Lower lobe of right lung (tissue), 2 donors: Measurements from ENCODE around the gene SLC38A4. TPM values are rescaled to one million over a fixed set of nuclear protein-coding genes. Genes with fewer than 3 reads are reported as not detected.

Experiments used
- ATAC-seq, 2 donors: fragments of 200-7000 bp; cut with Tn5 transposase; one replicate each; pipeline ENCODE4 v1.9.1; 2020 to 2022; ENCODE audit warnings: mild to moderate bottlenecking in 2 of 2, moderate library complexity in 2 of 2
- DNase-seq: peaks from one replicate; pipeline ENCODE4 v3.0.0-alpha.2; 2020
- H3K27ac ChIP-seq: fragments of 200-600 bp; one replicate; pipeline ENCODE4 v1.8.0; 2022
- H3K27me3 ChIP-seq: fragments of 200-600 bp; one replicate; pipeline ENCODE4 v1.8.0; 2022; ENCODE audit warnings: low read depth
- H3K36me3 ChIP-seq: fragments of 200-600 bp; one replicate; pipeline ENCODE4 v1.8.0; 2022; ENCODE audit warnings: mild to moderate bottlenecking
- H3K4me1 ChIP-seq: fragments of 200-600 bp; one replicate; pipeline ENCODE4 v1.8.0; 2022
- H3K4me3 ChIP-seq: fragments of 200-600 bp; one replicate; pipeline ENCODE4 v1.8.0; 2022; ENCODE audit warnings: mild to moderate bottlenecking
- H3K9me3 ChIP-seq: fragments of 200-600 bp; one replicate; pipeline ENCODE4 v1.8.0; 2022
- CTCF ChIP-seq: fragments of 200-600 bp; IDR thresholded peaks from one replicate; pipeline ENCODE4 v1.8.0; 2022; ENCODE audit warnings: antibody characterized with exemption, mild to moderate bottlenecking
- intact Hi-C: fragments of 100-400 bp; cut with DNase I; formaldehyde crosslinking; loops from one replicate; pipeline ENCODE4 v1.11.0; 2022
- total RNA-seq: library from RNA; stranded (reverse); fragmentation: NEBNext Ultra II Directional; extraction: Animal tissue kit (Norgen Biotek cat#: 25700); gene quantifications from one replicate; pipeline ENCODE4 v1.2.1, GENCODE V29; 2021
- donor health status: DM: no; HTN: yes; CAD: no; lungs with severe emphysema.

SLC38A4 gene
- total RNA-seq, 1 donor from 2014 or later, result 1.1 TPM

DNA sequence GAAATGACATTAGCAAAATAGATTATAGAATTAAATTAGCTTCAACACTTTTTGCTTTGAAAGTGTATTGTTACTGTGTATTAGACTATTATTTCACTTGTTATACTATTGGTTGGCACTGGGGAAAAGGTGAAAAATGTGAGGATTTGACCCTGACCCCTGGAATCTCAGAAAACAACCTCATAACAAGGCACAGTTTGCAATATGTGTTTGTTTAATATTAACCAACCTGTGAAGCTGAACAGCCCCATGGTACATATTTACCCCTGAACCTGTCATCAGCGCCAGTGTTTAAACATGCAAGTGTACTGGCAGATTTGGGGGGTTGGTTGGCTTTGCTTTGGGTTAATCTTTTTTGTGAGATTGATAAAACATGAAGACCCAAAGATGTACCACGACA is 11.7 kb downstream of the SLC38A4 start:
- Histone ChIP-seq H3K27me3 (no peaks in the 10 kb centered on the region), H3K9me3 (no peaks in the 10 kb centered on the region), H3K27ac (no peak overlapping the region), H3K4me1 (no peaks in the 10 kb centered on the region), H3K36me3 (no peaks in the 10 kb centered on the region), H3K4me3 (no peak overlapping the region)
- ATAC-seq (no peak), DNase-seq (no peak)
- intact Hi-C loops, result no loop called here
- no peak for TF ChIP-seq CTCF

- ATAC-seq (no peak), DNase-seq (no peak)
- Histone ChIP-seq H3K4me3 (no peak overlapping the region), H3K27ac (no peak overlapping the region), H3K9me3 (no peaks in the 10 kb centered on the region), H3K27me3 (no peaks in the 10 kb centered on the region), H3K36me3 (no peaks in the 10 kb centered on the region), H3K4me1 (no peaks in the 10 kb centered on the region)
- TF ChIP-seq CTCF, result no peak
- intact Hi-C loops, result no loop called here
Observed at GRCh38 chr12:46811185-46811584, 14.6 kb downstream of the SLC38A4 start.

GRCh38 chr12:46808955-46809697 is 16.7 kb downstream of the SLC38A4 start:
- intact Hi-C loops, result no loop called here
- no peaks in the 10 kb centered on the region for H3K9me3 ChIP-seq
- ATAC-seq (no peak), DNase-seq (no peak)
- H3K27me3 ChIP-seq, result no peaks in the 10 kb centered on the region
- H3K4me3 ChIP-seq, result no peak overlapping the region
- H3K4me1 ChIP-seq, result no peaks in the 10 kb centered on the region
- no peak for TF ChIP-seq CTCF
- H3K36me3 ChIP-seq, result no peaks in the 10 kb centered on the region
- H3K27ac ChIP-seq, result no peak overlapping the region

DNA sequence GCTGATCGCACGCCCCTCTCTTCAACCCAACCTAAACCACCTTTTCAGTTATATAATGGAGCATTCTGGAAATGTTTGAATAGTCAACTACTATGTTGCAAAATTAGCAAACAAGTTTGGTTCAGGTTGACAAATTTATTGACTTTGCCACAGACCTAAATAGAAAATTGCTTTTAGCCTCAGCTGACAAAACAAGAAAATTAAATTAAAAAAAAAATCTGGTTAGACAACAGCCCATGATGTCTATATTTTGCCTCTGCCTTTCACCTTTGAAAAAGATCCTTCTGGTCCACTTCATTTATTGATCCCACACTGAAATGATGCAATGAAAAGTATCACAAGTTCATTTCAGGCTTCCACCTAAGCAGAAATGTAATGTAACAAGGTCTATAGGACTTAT is 17.5 kb downstream of the SLC38A4 start:
- no peaks in the 10 kb centered on the region for H3K27me3 ChIP-seq
- H3K9me3 ChIP-seq, result no peaks in the 10 kb centered on the region
- intact Hi-C loops, result no loop called here
- H3K36me3 ChIP-seq, result no peaks in the 10 kb centered on the region
- no peak for ATAC-seq
- DNase-seq, result no peak
- no peak overlapping the region for H3K27ac ChIP-seq
- no peak overlapping the region for H3K4me3 ChIP-seq
- no peak for TF ChIP-seq CTCF
- no peaks in the 10 kb centered on the region for H3K4me1 ChIP-seq

- Histone ChIP-seq H3K4me3 (no peak overlapping the region), H3K36me3 (no peaks in the 10 kb centered on the region), H3K9me3 (no peaks in the 10 kb centered on the region), H3K27ac (no peak overlapping the region), H3K4me1 (no peaks in the 10 kb centered on the region), H3K27me3 (no peaks in the 10 kb centered on the region)
- TF ChIP-seq CTCF, result no peak
- intact Hi-C loops, result no loop called here
- no peak for DNase-seq
- no peak for ATAC-seq
Observed at GRCh38 chr12:46804054-46804453, 21.7 kb downstream of the SLC38A4 start.
